SK-N-SH (cell line): ENCODE results near the gene ATP13A5. TPM values are rescaled to one million over a fixed set of nuclear protein-coding genes. Genes with fewer than 3 reads are reported as not detected.

Source experiments
- CTCF ChIA-PET: fragments of 300-600, 350-600 bp; formaldehyde crosslinking; extraction: SDS; loops from one replicate; lab custom pipeline; 2021; lab: Yijun Ruan, JAX
- POLR2A ChIA-PET: fragments of 350-600 bp; sonication (Branson Sonifier 250); formaldehyde crosslinking; extraction: SDS; loops from one replicate; lab custom pipeline; 2020; ENCODE audit warnings: antibody characterized with exemption, inconsistent platforms; lab: Yijun Ruan, JAX
- DNase-seq: peaks from one replicate; pipeline ENCODE4 v3.0.0; 2012
- H2AFZ ChIP-seq: fragments of 200-600 bp; sonication (generic); 2 replicates; pipeline ENCODE4 v1.8.1; 2016; ENCODE audit warnings: antibody characterized with exemption, mild to moderate bottlenecking, low read depth
- H3F3A ChIP-seq: fragments of 200-600 bp; sonication (generic); replicated peaks from 2 replicates; pipeline ENCODE3; 2016; ENCODE audit warnings: antibody characterized with exemption, mild to moderate bottlenecking; ENCODE audit not compliant: insufficient read depth
- H3K27ac ChIP-seq, 2 experiments: fragments of 200-500 bp in 1 of 2; fragments of 200-600 bp in 1 of 2; sonication (Bioruptor generic) in 1 of 2; sonication (generic), shearing (Covaris generic) in 1 of 2; 2 replicates each; pipeline versions ENCODE4 v1.5.1 to v1.6.1; 2014 to 2016; ENCODE audit warnings: low read depth in 2 of 2, inconsistent platforms in 1 of 2, low read length in 1 of 2, mild to moderate bottlenecking in 1 of 2, mixed read lengths in 1 of 2
- H3K27me3 ChIP-seq: fragments of 200-600 bp; sonication (generic), shearing (Covaris generic); 2 replicates; pipeline ENCODE4 v1.6.1; 2016; ENCODE audit warnings: mixed run types; ENCODE audit not compliant: insufficient read depth
- H3K36me3 ChIP-seq, 2 experiments: fragments of 200-500 bp in 1 of 2; fragments of 200-600 bp in 1 of 2; sonication (Bioruptor generic) in 1 of 2; sonication (generic) in 1 of 2; replicated peaks in 1 of 2; 2 replicates each; pipeline versions ENCODE3 to v1.5.1; 2014 to 2016; ENCODE audit warnings: low read length in 1 of 2, mild to moderate bottlenecking in 1 of 2; ENCODE audit not compliant: insufficient read depth in 2 of 2, control insufficient read depth in 1 of 2
- H3K4me1 ChIP-seq, 2 experiments: fragments of 200-500 bp in 1 of 2; fragments of 200-600 bp in 1 of 2; sonication (Bioruptor generic) in 1 of 2; sonication (generic), shearing (Covaris generic) in 1 of 2; 2 replicates each; pipeline versions ENCODE4 v1.5.1 to v1.6.1; 2014 to 2016; ENCODE audit warnings: low read depth in 1 of 2, low read length in 1 of 2, mixed run types in 1 of 2; ENCODE audit not compliant: insufficient read depth in 2 of 2, control insufficient read depth in 1 of 2
- H3K4me2 ChIP-seq: fragments of 200-600 bp; sonication (generic), shearing (Covaris generic); 2 replicates; pipeline ENCODE4 v1.6.1; 2017; ENCODE audit warnings: mixed run types
- H3K4me3 ChIP-seq, 2 experiments: fragments of 200-500 bp in 1 of 2; fragments of 200-600 bp in 1 of 2; sonication (Bioruptor generic) in 1 of 2; sonication (generic), shearing (Covaris generic) in 1 of 2; 2 replicates each; pipeline versions ENCODE4 v1.5.1 to v1.8.1; 2014 to 2016; ENCODE audit warnings: low read depth in 2 of 2, inconsistent platforms in 1 of 2, low read length in 1 of 2, mild to moderate bottlenecking in 1 of 2, mixed read lengths in 1 of 2, moderate library complexity in 1 of 2
- H3K79me2 ChIP-seq: fragments of 200-600 bp; sonication (generic); 2 replicates; pipeline ENCODE4 v1.8.1; 2017; ENCODE audit warnings: mild to moderate bottlenecking; ENCODE audit not compliant: insufficient read depth
- H3K9ac ChIP-seq: fragments of 200-600 bp; sonication (generic); 2 replicates; pipeline ENCODE4 v1.6.1; 2017; ENCODE audit warnings: mixed run types
- H3K9me2 ChIP-seq: fragments of 200-600 bp; sonication (generic); 2 replicates; pipeline ENCODE4 v1.6.1; 2017; ENCODE audit warnings: mixed run types
- H3K9me3 ChIP-seq: fragments of 200-600 bp; sonication (generic); 2 replicates; pipeline ENCODE4 v1.6.1; 2017; ENCODE audit warnings: mixed run types, mild to moderate bottlenecking, moderate library complexity
- H4K20me1 ChIP-seq: fragments of 200-600 bp; sonication (generic); 2 replicates; pipeline ENCODE4 v1.6.1; 2017; ENCODE audit warnings: mild to moderate bottlenecking, mixed run types; ENCODE audit not compliant: insufficient read depth
- CHD2 ChIP-seq: fragments of 150-350 bp; IDR thresholded peaks from 2 replicates; pipeline ENCODE4 v1.6.1; 2018; ENCODE audit warnings: low read length; ENCODE audit not compliant: partially characterized antibody
- ELF1 ChIP-seq: IDR thresholded peaks from 2 replicates; pipeline ENCODE4 v1.4.0; 2012
- EP300 ChIP-seq, 2 experiments: IDR thresholded peaks; 2 replicates each; pipeline versions ENCODE4 v1.4.0 to v1.6.1; 2012; ENCODE audit warnings: borderline replicate concordance in 1 of 2, low read depth in 1 of 2, low read length in 1 of 2
- EZH2phosphoT487 ChIP-seq: fragments of 200-600 bp; sonication (generic); IDR thresholded peaks from 2 replicates; pipeline ENCODE4 v1.6.1; 2017; ENCODE audit warnings: low read depth, mixed run types, mild to moderate bottlenecking, antibody characterized with exemption, moderate library complexity, borderline replicate concordance
- FOSL2 ChIP-seq: IDR thresholded peaks from 2 replicates; pipeline ENCODE4 v1.4.0; 2012; ENCODE audit warnings: low read depth, mild to moderate bottlenecking, moderate library complexity, borderline replicate concordance
- GATA2 ChIP-seq: sonication (generic); formaldehyde crosslinking; IDR thresholded peaks from 2 replicates; pipeline ENCODE4 v1.5.0; 2020; ENCODE audit warnings: mild to moderate bottlenecking, missing genetic modification reagents
- JUND ChIP-seq: IDR thresholded peaks from 2 replicates; pipeline ENCODE4 v1.4.0; 2012
- MXI1 ChIP-seq: IDR thresholded peaks from 2 replicates; pipeline ENCODE4 v1.6.1; 2012; ENCODE audit warnings: mild to moderate bottlenecking, low read depth, low read length, improper control_type of control experiment
- RAD21 ChIP-seq: IDR thresholded peaks from 2 replicates; pipeline ENCODE4 v1.6.1; 2012; ENCODE audit warnings: mild to moderate bottlenecking, low read length
- RCOR1 ChIP-seq: fragments of 150-350 bp; IDR thresholded peaks from 2 replicates; pipeline ENCODE4 v1.6.1; 2017; ENCODE audit warnings: antibody characterized with exemption, low read length
- RFX5 ChIP-seq: IDR thresholded peaks from 2 replicates; pipeline ENCODE4 v1.6.1; 2012; ENCODE audit warnings: mild to moderate bottlenecking, improper control_type of control experiment, low read length
- RXRA ChIP-seq: IDR thresholded peaks from 2 replicates; pipeline ENCODE4 v1.4.0; 2012; ENCODE audit warnings: low read depth, mild to moderate bottlenecking, borderline replicate concordance
- TAF1 ChIP-seq: IDR thresholded peaks from 2 replicates; pipeline ENCODE4 v1.6.1; 2012; ENCODE audit warnings: low read depth, mild to moderate bottlenecking, low read length, moderate library complexity, borderline replicate concordance
- YY1 ChIP-seq: IDR thresholded peaks from 2 replicates; pipeline ENCODE4 v1.4.0; 2012; ENCODE audit warnings: low read depth, mild to moderate bottlenecking
- WGBS: methylation state at CpG from one replicate; pipeline ENCODE4 v1.1.6; 2017; ENCODE audit warnings: low lambda C conversion rate; 5-methylcytosine and 5-hydroxymethylcytosine counted together
- polyA plus RNA-seq, 3 experiments: library from polyadenylated mRNA; depleted of rRNA; stranded (reverse); fragments of >200 nt; gene quantifications; 2 replicates each; pipeline ENCODE4 v1.2.3, GENCODE V29; 2012
- TF ChIP-seq, protein P1 (sequence below): fragments of 150-350 bp; IDR thresholded peaks from 2 replicates; pipeline ENCODE4 v1.6.1; 2016; ENCODE audit warnings: mild to moderate bottlenecking, low read depth, low read length
- TF ChIP-seq, protein P2 (sequence below): fragments of 200-600 bp; sonication (generic); IDR thresholded peaks from 2 replicates; pipeline ENCODE4 v1.6.1; 2017; ENCODE audit warnings: antibody characterized with exemption, mild to moderate bottlenecking, moderate library complexity
- TF ChIP-seq, protein P3 (sequence below): IDR thresholded peaks from 2 replicates; pipeline ENCODE4 v1.4.0; 2012; ENCODE audit warnings: low read depth, borderline replicate concordance
- TF ChIP-seq, protein P4 (sequence below): IDR thresholded peaks from 2 replicates; pipeline ENCODE4 v1.4.0; 2012; ENCODE audit warnings: low read depth, borderline replicate concordance

Gene ATP13A5
- polyA plus RNA-seq, 1 of the 3 experiments (the other 2 are of a cell fraction): not detected

DNA sequence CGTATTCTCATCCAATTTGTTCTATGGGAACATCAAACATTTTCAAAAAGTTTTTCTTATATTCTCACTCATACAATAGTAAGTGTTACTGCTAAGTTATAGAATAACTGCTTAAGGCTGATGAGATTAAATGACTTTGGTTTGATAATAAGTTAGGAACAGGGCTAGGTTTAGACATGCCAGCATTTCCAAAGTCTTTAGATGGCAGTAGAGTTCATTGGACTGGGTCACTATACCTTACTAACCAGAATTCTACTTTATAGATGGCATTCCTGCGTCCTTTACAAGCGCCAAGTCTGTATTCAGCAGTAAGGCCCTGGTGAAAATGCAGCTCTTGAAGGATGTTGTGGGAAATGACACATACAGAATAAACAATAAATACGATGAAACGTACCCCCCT lies 115.8 kb downstream of the ATP13A5 start:
- Histone ChIP-seq H4K20me1 (no peaks in the 10 kb centered on the region), H3K36me3 (no peaks in the 10 kb centered on the region), H3K9ac (no peak overlapping the region), H3K4me2 (no peak overlapping the region), H3F3A (no peaks in the 10 kb centered on the region), H3K79me2 (no peaks in the 10 kb centered on the region), H3K4me3 (no peak overlapping the region), H3K27me3 (no peaks in the 10 kb centered on the region), H3K4me1 (no peaks in the 10 kb centered on the region), H3K27ac (no peak overlapping the region), H3K9me3 (no peaks in the 10 kb centered on the region), H3K9me2 (no peaks in the 10 kb centered on the region), H2AFZ (no peak overlapping the region)
- POLR2A ChIA-PET: no interaction called here
- TF ChIP-seq MXI1: no peak
- no peak for TF ChIP-seq JUND
- no peak for TF ChIP-seq FOSL2
- TF ChIP-seq, protein P1, sequence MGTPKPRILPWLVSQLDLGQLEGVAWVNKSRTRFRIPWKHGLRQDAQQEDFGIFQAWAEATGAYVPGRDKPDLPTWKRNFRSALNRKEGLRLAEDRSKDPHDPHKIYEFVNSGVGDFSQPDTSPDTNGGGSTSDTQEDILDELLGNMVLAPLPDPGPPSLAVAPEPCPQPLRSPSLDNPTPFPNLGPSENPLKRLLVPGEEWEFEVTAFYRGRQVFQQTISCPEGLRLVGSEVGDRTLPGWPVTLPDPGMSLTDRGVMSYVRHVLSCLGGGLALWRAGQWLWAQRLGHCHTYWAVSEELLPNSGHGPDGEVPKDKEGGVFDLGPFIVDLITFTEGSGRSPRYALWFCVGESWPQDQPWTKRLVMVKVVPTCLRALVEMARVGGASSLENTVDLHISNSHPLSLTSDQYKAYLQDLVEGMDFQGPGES: no peak
- TF ChIP-seq EZH2phosphoT487: no peak
- TF ChIP-seq, protein P2, sequence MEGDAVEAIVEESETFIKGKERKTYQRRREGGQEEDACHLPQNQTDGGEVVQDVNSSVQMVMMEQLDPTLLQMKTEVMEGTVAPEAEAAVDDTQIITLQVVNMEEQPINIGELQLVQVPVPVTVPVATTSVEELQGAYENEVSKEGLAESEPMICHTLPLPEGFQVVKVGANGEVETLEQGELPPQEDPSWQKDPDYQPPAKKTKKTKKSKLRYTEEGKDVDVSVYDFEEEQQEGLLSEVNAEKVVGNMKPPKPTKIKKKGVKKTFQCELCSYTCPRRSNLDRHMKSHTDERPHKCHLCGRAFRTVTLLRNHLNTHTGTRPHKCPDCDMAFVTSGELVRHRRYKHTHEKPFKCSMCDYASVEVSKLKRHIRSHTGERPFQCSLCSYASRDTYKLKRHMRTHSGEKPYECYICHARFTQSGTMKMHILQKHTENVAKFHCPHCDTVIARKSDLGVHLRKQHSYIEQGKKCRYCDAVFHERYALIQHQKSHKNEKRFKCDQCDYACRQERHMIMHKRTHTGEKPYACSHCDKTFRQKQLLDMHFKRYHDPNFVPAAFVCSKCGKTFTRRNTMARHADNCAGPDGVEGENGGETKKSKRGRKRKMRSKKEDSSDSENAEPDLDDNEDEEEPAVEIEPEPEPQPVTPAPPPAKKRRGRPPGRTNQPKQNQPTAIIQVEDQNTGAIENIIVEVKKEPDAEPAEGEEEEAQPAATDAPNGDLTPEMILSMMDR: no peak
- DNase-seq: no peak
- CTCF ChIA-PET: no interaction called here
- WGBS: 17% methylated on average over 5 of the region's 5 CpGs

DNA sequence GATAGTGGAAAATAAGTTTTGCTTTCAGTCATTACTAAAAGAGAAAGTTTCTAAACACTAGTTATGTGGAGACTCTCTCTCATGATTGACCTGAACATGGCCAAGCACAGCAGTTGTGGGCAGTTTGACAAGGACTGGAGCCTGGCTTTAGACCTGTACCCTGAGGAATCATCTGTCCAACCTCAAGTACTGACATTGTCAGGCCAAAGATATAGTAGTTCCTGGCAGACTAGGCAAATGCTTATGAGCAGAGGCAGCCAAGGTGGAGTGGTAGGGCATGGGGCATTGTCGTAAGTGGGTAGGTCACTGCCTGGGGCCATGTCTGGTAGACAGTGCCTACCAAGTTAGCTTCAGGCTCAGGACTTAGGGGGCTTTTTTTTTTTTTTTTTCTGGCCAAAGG lies 116.6 kb downstream of the ATP13A5 start:
- Histone ChIP-seq H3F3A (no peaks in the 10 kb centered on the region), H3K27ac (no peak overlapping the region), H3K27me3 (no peaks in the 10 kb centered on the region), H4K20me1 (no peaks in the 10 kb centered on the region), H3K36me3 (no peaks in the 10 kb centered on the region), H3K4me1 (no peaks in the 10 kb centered on the region), H2AFZ (no peak overlapping the region), H3K9me2 (no peaks in the 10 kb centered on the region), H3K9ac (no peak overlapping the region), H3K4me3 (no peak overlapping the region), H3K4me2 (no peak overlapping the region), H3K79me2 (no peaks in the 10 kb centered on the region), H3K9me3 (no peaks in the 10 kb centered on the region)
- ChIA-PET POLR2A (no interaction called here), CTCF (interaction anchor here (0.5 kb wide), 1 partner anchor 9 kb away, joined by 3 read pairs; no protein-coding TSS in a partner anchor)
- no peak for DNase-seq
- WGBS: 77% methylated on average over 1 of the region's 1 CpG
- no peak for TF ChIP-seq EZH2phosphoT487
- no peak for TF ChIP-seq RCOR1
- TF ChIP-seq, protein P2: no peak
- no peak for TF ChIP-seq RFX5
- TF ChIP-seq, protein P1: no peak
- TF ChIP-seq, protein P3, sequence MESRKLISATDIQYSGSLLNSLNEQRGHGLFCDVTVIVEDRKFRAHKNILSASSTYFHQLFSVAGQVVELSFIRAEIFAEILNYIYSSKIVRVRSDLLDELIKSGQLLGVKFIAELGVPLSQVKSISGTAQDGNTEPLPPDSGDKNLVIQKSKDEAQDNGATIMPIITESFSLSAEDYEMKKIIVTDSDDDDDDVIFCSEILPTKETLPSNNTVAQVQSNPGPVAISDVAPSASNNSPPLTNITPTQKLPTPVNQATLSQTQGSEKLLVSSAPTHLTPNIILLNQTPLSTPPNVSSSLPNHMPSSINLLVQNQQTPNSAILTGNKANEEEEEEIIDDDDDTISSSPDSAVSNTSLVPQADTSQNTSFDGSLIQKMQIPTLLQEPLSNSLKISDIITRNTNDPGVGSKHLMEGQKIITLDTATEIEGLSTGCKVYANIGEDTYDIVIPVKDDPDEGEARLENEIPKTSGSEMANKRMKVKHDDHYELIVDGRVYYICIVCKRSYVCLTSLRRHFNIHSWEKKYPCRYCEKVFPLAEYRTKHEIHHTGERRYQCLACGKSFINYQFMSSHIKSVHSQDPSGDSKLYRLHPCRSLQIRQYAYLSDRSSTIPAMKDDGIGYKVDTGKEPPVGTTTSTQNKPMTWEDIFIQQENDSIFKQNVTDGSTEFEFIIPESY: no peak
- no peak for TF ChIP-seq TAF1
- TF ChIP-seq JUND: no peak
- TF ChIP-seq, protein P4, sequence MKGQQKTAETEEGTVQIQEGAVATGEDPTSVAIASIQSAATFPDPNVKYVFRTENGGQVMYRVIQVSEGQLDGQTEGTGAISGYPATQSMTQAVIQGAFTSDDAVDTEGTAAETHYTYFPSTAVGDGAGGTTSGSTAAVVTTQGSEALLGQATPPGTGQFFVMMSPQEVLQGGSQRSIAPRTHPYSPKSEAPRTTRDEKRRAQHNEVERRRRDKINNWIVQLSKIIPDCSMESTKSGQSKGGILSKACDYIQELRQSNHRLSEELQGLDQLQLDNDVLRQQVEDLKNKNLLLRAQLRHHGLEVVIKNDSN: no peak
- no peak for TF ChIP-seq FOSL2
- no peak for TF ChIP-seq GATA2 (CRISPR knock-in tag)
- no peak for TF ChIP-seq RXRA
- TF ChIP-seq ELF1: no peak
- TF ChIP-seq EP300 (IDR thresholded peaks at IDR 0.05; ENCODE audit: borderline replicate concordance in 1 of 2, low read depth in 1 of 2, low read length in 1 of 2): no peak
- TF ChIP-seq YY1: no peak
- no peak for TF ChIP-seq CHD2
- TF ChIP-seq RAD21: no peak
